Dendritic cell treated with granulocyte-macrophage colony-stimulating factor and Interleukin-4, amounts not matched to agents 40 ng/mL and 50 ng/mL, for 4 days (primary cell): ENCODE results near the gene PCDHGA12.
"Not testable (repeated sequence)": the region's sequence is repeated elsewhere in the genome, so short reads cannot be mapped to it uniquely, and the experiment has no call there.

Experiments used
- H3K27ac Mint-ChIP-seq: one replicate; pipeline ENCODE4 v1.8.0; 2022; ENCODE audit warnings: mild to moderate bottlenecking, mixed read lengths
- H3K27me3 Mint-ChIP-seq: one replicate; pipeline ENCODE4 v1.8.0; 2022; ENCODE audit warnings: mild to moderate bottlenecking, mixed read lengths
- H3K36me3 Mint-ChIP-seq: one replicate; pipeline ENCODE4 v1.8.0; 2022; ENCODE audit warnings: low read depth, mixed read lengths
- H3K4me1 Mint-ChIP-seq: one replicate; pipeline ENCODE4 v1.8.0; 2022; ENCODE audit warnings: low read depth, mixed read lengths
- H3K4me3 Mint-ChIP-seq: one replicate; pipeline ENCODE4 v1.8.0; 2022; ENCODE audit warnings: mild to moderate bottlenecking, moderate library complexity, mixed read lengths
- H3K9me3 Mint-ChIP-seq: one replicate; pipeline ENCODE4 v1.8.0; 2022; ENCODE audit warnings: mixed read lengths
- intact Hi-C: fragments of 100-400 bp; cut with micrococcal nuclease; formaldehyde crosslinking; loops from one replicate; pipeline ENCODE4 v1.15.0; 2022

PCDHGA12 gene

DNA sequence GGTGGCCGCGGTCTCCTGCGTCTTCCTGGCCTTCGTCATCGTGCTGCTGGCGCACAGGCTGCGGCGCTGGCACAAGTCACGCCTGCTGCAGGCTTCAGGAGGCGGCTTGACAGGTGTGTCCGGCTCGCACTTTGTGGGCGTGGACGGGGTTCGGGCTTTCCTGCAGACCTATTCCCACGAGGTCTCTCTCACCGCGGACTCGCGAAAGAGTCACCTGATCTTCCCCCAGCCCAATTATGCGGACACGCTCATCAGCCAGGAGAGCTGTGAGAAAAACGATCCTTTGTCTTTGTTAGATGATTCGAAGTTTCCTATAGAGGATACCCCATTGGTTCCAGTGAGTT, 15.1 kb upstream of the PCDHGA12 start:
- intact Hi-C loops = loop anchor here (10.0 kb wide), 1 partner anchor 90 kb away; the partner anchor contains the start of gene TAF7
- Mint-ChIP-seq H3K27me3 (peaks cover 79% of the 10 kb centered on the region), H3K9me3 (peaks cover 17% of the 10 kb centered on the region), H3K4me1 (peaks cover 30% of the 10 kb centered on the region)
- H3K27ac Mint-ChIP-seq, H3K36me3 Mint-ChIP-seq, H3K4me3 Mint-ChIP-seq: not testable (repeated sequence)

DNA sequence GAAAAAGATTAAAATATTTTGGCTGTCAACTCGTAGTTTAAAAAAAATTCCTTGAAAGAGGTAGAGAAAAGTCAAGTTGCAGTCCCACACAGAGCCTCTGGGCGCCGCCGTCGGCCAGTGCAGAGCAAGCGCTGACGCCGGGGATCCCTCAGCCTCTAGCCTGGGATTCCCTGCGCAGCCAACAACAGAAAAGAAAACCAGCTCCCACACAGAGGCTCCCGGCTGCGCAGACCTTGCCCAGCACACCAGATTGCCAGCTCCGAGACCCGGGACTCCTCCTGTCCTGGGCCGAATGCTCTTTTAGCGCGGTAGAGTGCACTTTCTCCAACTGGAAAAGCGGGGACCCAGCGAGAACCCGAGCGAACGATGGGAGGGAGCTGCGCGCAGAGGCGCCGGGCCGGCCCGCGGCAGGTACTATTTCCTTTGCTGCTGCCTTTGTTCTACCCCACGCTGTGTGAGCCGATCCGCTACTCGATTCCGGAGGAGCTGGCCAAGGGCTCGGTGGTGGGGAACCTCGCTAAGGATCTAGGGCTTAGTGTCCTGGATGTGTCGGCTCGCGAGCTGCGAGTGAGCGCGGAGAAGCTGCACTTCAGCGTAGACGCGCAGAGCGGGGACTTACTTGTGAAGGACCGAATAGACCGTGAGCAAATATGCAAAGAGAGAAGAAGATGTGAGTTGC, 12.7 kb upstream of the PCDHGA12 start, which contains the start of gene PCDHGB7:
Gene PCDHGB7 (plus strand): TSS at position 184 of the 679 bp plus-strand sequence. CDS start 183 bp downstream, at position 367.
- peaks cover 39% of the 10 kb centered on the region for H3K4me1 Mint-ChIP-seq
- not testable (repeated sequence) for H3K36me3 Mint-ChIP-seq, H3K27ac Mint-ChIP-seq
- intact Hi-C loops = loop anchor here (2.0 to 10.0 kb wide), 2 partner anchors 93 to 147 kb away; partner anchors contain the start of gene TAF7
- H3K9me3 Mint-ChIP-seq = peaks cover 14% of the 10 kb centered on the region
- peak within 1 kb of the TSS; percentile 82 for H3K4me3 Mint-ChIP-seq
- H3K27me3 Mint-ChIP-seq = peaks cover 82% of the 10 kb centered on the region

- intact Hi-C loops = loop anchor here (10.0 kb wide), 1 partner anchor 94 kb away; the partner anchor contains the start of gene TAF7
- peaks cover 14% of the 10 kb centered on the region for H3K9me3 Mint-ChIP-seq
- no peak overlapping the region for H3K4me3 Mint-ChIP-seq
- H3K27ac Mint-ChIP-seq = no peak overlapping the region
- peaks cover 81% of the 10 kb centered on the region for H3K27me3 Mint-ChIP-seq
- H3K4me1 Mint-ChIP-seq = peaks cover 27% of the 10 kb centered on the region
- peaks cover 4% of the 10 kb centered on the region for H3K36me3 Mint-ChIP-seq
Measured at GRCh38 chr5:141419074-141419880, 11.0 kb upstream of the PCDHGA12 start.

DNA sequence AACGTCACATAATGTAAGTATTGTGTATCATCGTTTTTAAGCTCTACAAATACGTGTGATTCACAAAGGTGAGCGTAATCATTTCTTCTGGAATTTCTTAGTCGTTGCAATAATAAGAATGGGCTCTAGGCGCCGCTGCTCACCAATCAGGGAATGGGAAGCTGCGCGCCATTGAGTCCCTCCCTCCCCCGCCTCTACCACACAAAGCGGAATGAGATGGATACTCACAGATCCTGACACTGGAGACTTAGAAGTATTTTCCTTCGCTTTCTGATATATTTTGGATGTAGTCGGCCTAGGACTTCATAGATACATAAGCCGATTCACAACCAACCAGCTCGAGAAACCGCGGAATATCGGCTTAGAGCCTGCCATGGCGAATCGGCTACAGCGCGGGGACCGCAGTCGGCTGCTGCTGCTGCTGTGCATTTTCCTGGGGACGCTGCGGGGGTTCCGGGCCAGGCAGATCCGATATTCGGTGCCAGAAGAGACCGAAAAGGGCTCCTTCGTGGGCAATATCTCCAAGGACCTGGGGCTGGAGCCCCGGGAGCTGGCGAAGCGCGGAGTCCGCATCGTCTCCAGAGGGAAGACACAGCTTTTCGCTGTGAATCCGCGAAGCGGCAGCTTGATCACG, 9.3 kb upstream of the PCDHGA12 start, which contains the start of gene PCDHGA11:
Gene PCDHGA11 (plus strand): TSS at position 197 of the 634 bp plus-strand sequence. CDS start 177 bp downstream, at position 374.
- Mint-ChIP-seq H3K27ac (no peak within 1 kb of the TSS), H3K9me3 (peaks cover 14% of the 10 kb centered on the region), H3K27me3 (peaks cover 80% of the 10 kb centered on the region), H3K36me3 (peaks cover 4% of the 10 kb centered on the region), H3K4me3 (peak within 1 kb of the TSS; percentile 78), H3K4me1 (peaks cover 23% of the 10 kb centered on the region)
- intact Hi-C loops = loop anchor here (2.0 kb wide), 1 partner anchor 104 kb away; no protein-coding TSS in a partner anchor

- H3K36me3 Mint-ChIP-seq = peaks cover 4% of the 10 kb centered on the region
- H3K27ac Mint-ChIP-seq = no peak overlapping the region
- H3K4me1 Mint-ChIP-seq = peaks cover 23% of the 10 kb centered on the region
- peak overlapping the region; percentile 78 for H3K4me3 Mint-ChIP-seq
- peaks cover 81% of the 10 kb centered on the region for H3K27me3 Mint-ChIP-seq
- H3K9me3 Mint-ChIP-seq = peaks cover 14% of the 10 kb centered on the region
- intact Hi-C loops = loop anchor here (2.0 kb wide), 1 partner anchor 103 kb away; no protein-coding TSS in a partner anchor
Measured at GRCh38 chr5:141421489-141421855, 8.8 kb upstream of the PCDHGA12 start.

DNA sequence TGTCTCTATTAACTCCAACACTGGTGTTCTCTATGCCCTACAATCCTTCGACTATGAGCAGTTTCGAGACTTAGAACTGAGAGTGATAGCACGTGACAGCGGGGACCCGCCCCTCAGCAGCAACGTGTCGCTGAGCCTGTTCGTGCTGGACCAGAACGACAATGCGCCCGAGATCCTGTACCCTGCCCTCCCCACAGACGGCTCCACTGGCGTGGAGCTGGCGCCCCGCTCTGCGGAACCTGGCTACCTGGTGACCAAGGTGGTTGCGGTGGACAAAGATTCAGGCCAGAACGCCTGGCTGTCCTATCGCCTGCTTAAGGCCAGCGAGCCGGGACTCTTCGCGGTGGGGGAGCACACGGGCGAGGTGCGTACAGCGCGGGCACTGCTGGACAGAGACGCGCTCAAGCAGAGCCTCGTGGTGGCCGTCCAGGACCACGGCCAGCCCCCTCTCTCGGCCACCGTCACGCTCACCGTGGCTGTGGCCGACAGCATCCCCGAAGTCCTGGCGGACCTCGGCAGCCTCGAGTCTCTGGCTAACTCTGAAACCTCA, 7.5 kb upstream of the PCDHGA12 start:
- Mint-ChIP-seq H3K36me3 (peaks cover 1% of the 10 kb centered on the region), H3K27me3 (peaks cover 88% of the 10 kb centered on the region), H3K4me1 (peaks cover 20% of the 10 kb centered on the region), H3K27ac (no peak overlapping the region), H3K4me3 (no peak overlapping the region), H3K9me3 (peaks cover 14% of the 10 kb centered on the region)
- intact Hi-C loops = no loop called here

- Mint-ChIP-seq H3K4me1 (peaks cover 15% of the 10 kb centered on the region), H3K9me3 (peaks cover 27% of the 10 kb centered on the region), H3K4me3 (no peak overlapping the region), H3K36me3 (peaks cover 4% of the 10 kb centered on the region), H3K27me3 (peaks cover 83% of the 10 kb centered on the region), H3K27ac (no peak overlapping the region)
- intact Hi-C loops = no loop called here
Measured at GRCh38 chr5:141427783-141428426, 2.4 kb upstream of the PCDHGA12 start.

GRCh38 chr5:141431286-141431685, 979 bp downstream of the PCDHGA12 start:
- Mint-ChIP-seq H3K36me3 (peaks cover 4% of the 10 kb centered on the region), H3K9me3 (peaks cover 31% of the 10 kb centered on the region), H3K27me3 (peaks cover 70% of the 10 kb centered on the region), H3K27ac (no peak overlapping the region), H3K4me3 (peak overlapping the region; percentile 69), H3K4me1 (peaks cover 15% of the 10 kb centered on the region)
- intact Hi-C loops = no loop called here

- H3K9me3 Mint-ChIP-seq = peaks cover 31% of the 10 kb centered on the region
- H3K4me3 Mint-ChIP-seq, H3K36me3 Mint-ChIP-seq, H3K27ac Mint-ChIP-seq, intact Hi-C loops: not testable (repeated sequence)
- peaks cover 15% of the 10 kb centered on the region for H3K4me1 Mint-ChIP-seq
- peaks cover 63% of the 10 kb centered on the region for H3K27me3 Mint-ChIP-seq
Measured at GRCh38 chr5:141432308-141432707, 2.0 kb downstream of the PCDHGA12 start.

DNA sequence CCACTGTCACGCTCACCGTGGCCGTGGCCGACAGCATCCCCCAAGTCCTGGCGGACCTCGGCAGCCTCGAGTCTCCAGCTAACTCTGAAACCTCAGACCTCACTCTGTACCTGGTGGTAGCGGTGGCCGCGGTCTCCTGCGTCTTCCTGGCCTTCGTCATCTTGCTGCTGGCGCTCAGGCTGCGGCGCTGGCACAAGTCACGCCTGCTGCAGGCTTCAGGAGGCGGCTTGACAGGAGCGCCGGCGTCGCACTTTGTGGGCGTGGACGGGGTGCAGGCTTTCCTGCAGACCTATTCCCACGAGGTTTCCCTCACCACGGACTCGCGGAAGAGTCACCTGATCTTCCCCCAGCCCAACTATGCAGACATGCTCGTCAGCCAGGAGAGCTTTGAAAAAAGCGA, 2.4 kb downstream of the PCDHGA12 start:
- intact Hi-C loops, H3K4me3 Mint-ChIP-seq, H3K36me3 Mint-ChIP-seq, H3K27ac Mint-ChIP-seq: not testable (repeated sequence)
- Mint-ChIP-seq H3K9me3 (peaks cover 31% of the 10 kb centered on the region), H3K4me1 (peaks cover 15% of the 10 kb centered on the region), H3K27me3 (peaks cover 62% of the 10 kb centered on the region)

- Mint-ChIP-seq H3K9me3 (peaks cover 31% of the 10 kb centered on the region), H3K36me3 (peaks cover 4% of the 10 kb centered on the region), H3K27ac (no peak overlapping the region), H3K4me3 (no peak overlapping the region), H3K27me3 (peaks cover 50% of the 10 kb centered on the region), H3K4me1 (peaks cover 15% of the 10 kb centered on the region)
- intact Hi-C loops = no loop called here
Measured at GRCh38 chr5:141434006-141434405, 3.7 kb downstream of the PCDHGA12 start.

DNA sequence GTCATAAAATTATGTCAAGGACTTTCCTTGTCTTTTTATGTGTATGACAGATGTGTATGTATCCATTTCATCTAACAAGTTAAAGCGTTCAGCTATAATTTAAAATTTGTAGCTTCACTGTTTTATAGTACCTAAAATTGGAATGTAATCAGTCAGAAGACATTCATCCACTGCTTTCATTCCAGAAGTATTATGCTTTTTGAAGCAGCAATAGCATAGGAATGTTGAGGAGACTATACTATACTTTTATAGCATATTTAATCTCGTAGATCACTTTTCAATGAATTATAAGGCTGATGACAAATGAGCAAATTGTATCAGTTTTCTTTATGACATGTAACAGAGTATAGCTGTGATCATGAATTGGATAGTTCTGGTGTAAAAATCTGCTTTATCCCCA, 6.9 kb downstream of the PCDHGA12 start:
- Mint-ChIP-seq H3K4me1 (no peaks in the 10 kb centered on the region), H3K27me3 (peaks cover 46% of the 10 kb centered on the region), H3K9me3 (peaks cover 11% of the 10 kb centered on the region), H3K27ac (no peak overlapping the region), H3K36me3 (peaks cover 4% of the 10 kb centered on the region), H3K4me3 (no peak overlapping the region)
- intact Hi-C loops = no loop called here

DNA sequence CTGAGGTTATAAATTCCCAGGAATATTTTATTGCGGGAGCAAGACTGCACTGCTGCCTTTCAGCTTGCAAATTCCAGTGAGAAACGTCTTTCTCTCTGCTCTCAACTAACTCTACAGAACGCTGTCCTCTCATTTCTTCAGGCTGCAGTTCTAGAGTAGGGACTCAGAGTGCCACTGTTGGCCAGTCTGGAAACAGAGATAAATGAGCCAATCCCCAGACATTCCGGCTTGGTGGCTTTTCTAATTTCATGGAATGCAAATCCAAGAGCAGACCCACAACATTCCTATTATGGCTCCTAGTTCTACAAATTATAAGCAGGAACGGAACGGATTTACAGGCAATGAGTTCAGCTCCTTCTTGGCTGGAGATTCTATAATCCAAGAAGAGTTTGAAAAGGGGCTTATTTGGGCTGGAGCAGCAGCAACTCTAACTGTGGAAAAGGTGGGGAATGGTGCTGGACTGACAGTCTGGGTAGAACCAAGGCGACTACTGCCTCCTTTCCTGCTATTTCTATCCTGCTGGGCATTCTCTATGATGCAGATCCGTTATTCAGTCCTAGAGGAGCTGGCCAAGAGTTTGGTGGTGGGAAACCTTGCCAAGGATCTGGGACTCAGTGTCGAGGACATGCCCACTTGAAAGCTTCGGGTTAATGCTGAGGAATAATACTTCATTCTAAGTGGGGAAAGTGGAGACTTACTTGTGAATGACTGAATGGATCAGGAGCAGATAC, 9.3 kb downstream of the PCDHGA12 start:
- Mint-ChIP-seq H3K27ac (no peak overlapping the region), H3K9me3 (no peaks in the 10 kb centered on the region), H3K4me3 (no peak overlapping the region), H3K36me3 (no peaks in the 10 kb centered on the region), H3K27me3 (peaks cover 36% of the 10 kb centered on the region), H3K4me1 (no peaks in the 10 kb centered on the region)
- intact Hi-C loops = no loop called here
